Fibroblast of mammary gland (primary cell): ENCODE data around the gene PTPRO.

Source experiments
- DNase-seq: peaks from one replicate; pipeline ENCODE4 v3.0.0-alpha.2; 2010; ENCODE audit warnings: low read depth
- H3K4me3 ChIP-seq: 2 replicates; pipeline ENCODE4 v1.5.1; 2011; ENCODE audit warnings: low read depth, mild to moderate bottlenecking, low read length, moderate library complexity; ENCODE audit not compliant: control insufficient read depth
- TF ChIP-seq, protein P1 (sequence below): conservative IDR thresholded peaks from 2 replicates; pipeline ENCODE4 v1.5.1; 2011; ENCODE audit warnings: low read depth, low read length, inconsistent platforms; ENCODE audit not compliant: control insufficient read depth, insufficient read depth

The PTPRO gene

DNA sequence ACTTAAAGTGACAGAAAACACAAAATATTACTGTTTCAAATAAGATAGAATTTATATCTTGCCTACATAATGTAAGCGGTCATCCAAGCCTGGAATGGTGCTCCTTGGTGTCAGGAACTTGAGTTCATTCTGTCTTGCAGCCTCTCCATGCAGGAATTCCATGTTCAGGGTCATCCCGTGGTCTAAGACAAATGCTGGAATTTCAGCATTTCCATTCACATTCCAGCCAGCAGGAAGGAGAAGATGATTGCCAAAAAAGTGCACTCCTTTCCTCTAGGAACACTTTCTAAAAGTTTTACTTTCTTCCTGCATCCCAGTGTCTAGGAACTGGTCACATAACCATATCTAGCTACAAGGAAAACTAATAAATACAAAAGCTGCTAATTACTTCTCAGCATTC is 106.3 kb downstream of the PTPRO start:
- TF ChIP-seq, protein P1, sequence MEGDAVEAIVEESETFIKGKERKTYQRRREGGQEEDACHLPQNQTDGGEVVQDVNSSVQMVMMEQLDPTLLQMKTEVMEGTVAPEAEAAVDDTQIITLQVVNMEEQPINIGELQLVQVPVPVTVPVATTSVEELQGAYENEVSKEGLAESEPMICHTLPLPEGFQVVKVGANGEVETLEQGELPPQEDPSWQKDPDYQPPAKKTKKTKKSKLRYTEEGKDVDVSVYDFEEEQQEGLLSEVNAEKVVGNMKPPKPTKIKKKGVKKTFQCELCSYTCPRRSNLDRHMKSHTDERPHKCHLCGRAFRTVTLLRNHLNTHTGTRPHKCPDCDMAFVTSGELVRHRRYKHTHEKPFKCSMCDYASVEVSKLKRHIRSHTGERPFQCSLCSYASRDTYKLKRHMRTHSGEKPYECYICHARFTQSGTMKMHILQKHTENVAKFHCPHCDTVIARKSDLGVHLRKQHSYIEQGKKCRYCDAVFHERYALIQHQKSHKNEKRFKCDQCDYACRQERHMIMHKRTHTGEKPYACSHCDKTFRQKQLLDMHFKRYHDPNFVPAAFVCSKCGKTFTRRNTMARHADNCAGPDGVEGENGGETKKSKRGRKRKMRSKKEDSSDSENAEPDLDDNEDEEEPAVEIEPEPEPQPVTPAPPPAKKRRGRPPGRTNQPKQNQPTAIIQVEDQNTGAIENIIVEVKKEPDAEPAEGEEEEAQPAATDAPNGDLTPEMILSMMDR: peak; percentile 14
- H3K4me3 ChIP-seq: no peak overlapping the region
- no peak for DNase-seq

DNA sequence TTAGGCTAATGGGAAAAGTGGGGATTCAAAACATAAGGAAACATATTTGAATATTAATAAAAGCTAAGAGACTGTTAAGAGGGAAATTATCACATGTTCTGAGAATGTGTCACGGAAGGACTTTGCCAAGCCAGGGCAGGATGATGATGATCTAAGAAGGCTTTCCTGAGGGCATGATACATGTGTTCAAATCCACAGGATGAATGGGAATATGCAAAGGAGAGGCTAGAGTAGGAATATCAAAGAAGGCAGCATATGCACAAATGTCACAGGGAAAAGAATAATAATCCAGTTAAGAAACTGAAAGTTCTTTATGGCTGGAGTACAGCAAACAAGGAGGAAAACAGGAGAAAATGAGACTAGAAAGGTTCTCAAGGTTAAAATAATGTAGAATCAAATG is 107.0 kb downstream of the PTPRO start:
- no peak overlapping the region for H3K4me3 ChIP-seq
- TF ChIP-seq, protein P1: no peak
- DNase-seq: no peak

DNA sequence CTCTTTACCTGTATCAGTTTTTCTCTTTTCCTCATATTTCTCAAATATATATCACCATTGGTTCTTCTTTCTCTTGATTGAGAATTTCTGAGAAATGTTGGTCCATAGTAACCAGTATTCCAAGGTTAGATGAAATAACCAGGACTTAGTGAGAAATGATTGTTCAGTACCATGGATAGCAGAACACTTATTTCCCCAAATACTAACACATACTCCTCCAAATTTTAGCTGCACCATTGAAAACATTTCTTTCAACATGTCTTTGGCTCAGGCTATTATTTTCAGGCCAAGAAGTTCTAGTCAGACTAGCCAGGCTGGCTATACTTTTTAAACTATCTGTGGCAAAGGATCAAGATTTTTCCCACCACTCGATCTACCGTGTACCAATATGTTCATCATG is 113.3 kb downstream of the PTPRO start:
- TF ChIP-seq, protein P1: no peak
- H3K4me3 ChIP-seq: no peak overlapping the region
- DNase-seq: peak; percentile 40

DNA sequence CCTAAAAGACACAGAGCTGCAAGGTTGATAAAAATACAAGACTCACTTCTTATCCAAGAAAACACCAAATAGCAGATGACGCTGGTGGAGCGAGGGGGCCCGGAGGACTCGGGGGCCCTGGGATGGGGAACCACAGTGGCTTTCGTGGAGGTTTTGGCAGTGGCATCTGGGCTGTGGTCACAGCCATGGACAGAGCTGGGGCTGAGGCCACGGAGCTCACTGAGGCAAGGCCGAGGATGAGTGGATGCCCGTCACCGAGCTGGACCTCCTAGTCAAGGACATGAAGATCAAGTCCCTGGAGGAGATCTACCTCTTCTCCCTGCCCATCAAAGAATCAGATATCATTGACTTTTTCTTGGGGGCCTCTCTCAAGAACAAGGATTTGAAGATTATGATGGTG is 117.2 kb downstream of the PTPRO start:
- no peak for DNase-seq
- H3K4me3 ChIP-seq: no peak overlapping the region
- TF ChIP-seq, protein P1: no peak

DNA sequence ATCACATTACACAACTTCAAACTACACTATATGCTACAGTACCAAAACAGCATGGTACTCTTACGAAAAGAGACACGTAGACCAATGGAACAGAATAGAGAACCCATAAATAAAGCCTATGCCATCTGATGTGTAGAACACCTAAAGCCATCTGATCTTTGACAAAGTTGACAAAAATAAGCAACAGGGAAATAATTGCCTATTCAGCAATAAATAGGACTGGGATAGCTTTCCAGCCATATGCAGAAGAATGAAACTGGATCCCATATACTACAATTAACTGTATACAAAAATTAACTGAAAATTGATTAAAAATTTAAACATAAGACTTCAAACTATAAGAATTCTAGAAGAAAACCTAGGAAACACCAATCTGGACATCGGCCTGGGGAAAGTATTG is 120.7 kb downstream of the PTPRO start:
- TF ChIP-seq, protein P1: no peak

DNA sequence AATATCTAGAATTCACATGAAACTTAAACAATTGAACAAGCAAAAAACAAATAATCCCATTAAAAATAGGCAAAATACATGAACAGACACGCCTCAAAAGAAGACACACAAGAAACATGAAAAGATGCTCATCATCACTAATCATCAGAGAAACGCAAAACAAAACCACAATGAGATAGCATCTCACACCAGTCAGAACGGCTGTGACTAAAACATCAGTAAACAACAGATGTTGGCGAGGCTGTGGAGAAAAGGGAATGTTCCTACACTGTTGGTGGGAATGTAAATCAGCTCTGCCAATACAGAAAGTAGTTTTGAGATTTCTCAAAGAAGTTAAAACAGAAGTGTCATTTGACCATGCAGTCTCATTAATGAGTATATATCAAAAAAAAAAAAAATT is 121.3 kb downstream of the PTPRO start:
- H3K4me3 ChIP-seq: no peak overlapping the region
- TF ChIP-seq, protein P1: no peak
- peak; percentile 9 for DNase-seq

More for the DNA sequence above, 120.7 kb downstream of the PTPRO start:
- H3K4me3 ChIP-seq: no peak overlapping the region
- no peak for DNase-seq

DNA sequence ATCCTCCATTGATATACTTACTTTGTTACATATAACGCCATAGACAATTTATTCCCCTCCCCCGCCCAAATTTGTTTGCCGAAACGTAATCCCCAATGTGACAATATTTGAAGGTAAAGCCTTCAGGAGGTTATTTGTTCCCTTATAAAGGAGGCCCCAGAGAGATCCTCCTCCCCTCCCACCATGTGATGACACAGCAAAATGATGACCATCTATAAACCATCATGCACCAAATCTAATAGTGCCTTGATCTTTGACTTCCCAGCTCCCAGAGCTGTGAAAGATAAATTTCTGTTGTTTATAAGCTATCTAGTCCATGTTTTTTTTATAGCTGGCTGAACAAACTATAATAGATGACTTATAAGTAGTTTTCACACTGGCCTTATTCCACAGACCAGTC is 122.2 kb downstream of the PTPRO start:
- H3K4me3 ChIP-seq: no peak overlapping the region
- TF ChIP-seq, protein P1: no peak
- no peak for DNase-seq
